GM20000 (cell line): Measurements from ENCODE around the gene TMEM214.

Experiments
- DNase-seq: peaks from one replicate; pipeline ENCODE4 v3.0.0; 2012; ENCODE audit warnings: low spot score
- CTCF ChIP-seq: IDR thresholded peaks from 2 replicates; pipeline ENCODE4 v1.5.1; 2012; ENCODE audit warnings: mild to moderate bottlenecking, control low read depth; ENCODE audit errors: extremely low read depth, missing control alignments

The TMEM214 gene

DNA sequence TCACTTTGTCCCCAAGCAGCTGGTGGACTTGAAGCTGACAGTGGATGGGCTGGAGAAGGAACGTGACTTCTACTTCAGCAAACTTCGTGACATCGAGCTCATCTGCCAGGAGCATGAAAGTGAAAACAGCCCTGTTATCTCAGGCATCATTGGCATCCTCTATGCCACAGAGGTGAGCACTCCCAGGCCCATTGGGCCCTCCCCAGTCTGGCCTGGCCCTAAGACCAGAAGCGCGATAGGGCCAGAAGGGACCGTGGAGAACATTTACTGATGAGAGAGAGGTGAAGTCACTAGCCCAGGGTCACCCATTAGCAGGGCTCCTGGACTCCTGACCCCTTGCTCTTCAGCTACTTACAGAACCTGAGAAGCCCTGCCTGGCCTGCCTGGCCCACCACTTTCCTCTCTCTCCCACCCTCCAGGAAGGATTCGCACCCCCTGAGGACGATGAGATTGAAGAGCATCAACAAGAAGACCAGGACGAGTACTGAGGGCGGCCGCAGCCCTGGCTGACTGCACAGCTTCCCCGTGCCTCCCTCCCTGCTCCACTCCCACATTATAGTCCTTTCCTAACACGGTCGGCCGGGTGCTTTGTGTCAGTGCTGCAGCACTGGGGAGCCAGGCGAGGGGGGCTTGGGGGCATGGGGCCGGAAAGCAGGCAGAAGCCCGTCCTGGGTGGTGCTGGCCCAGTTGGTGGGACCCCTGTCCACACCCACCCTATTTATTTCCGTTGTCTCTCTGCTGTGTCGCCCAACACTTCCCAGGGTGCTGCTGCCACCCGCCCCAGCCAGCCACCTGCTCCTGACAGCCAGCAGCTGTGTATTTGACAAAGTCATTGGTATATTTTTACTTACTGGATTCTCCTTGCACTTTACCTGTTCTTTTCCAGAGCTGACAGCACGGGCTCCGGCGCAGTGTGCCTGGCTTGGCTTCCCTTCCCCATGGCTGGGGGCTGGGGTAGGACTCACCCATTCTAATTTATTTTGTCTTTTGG lies 6.6 kb upstream of the TMEM214 start:
- TF ChIP-seq CTCF = no peak
- no peak for DNase-seq

- no peak for TF ChIP-seq CTCF
- no peak for DNase-seq
Measured at GRCh38 chr2:27027211-27027651, 5.5 kb upstream of the TMEM214 start.

GRCh38 chr2:27029051-27029450 lies 3.7 kb upstream of the TMEM214 start:
- DNase-seq = no peak
- no peak for TF ChIP-seq CTCF

GRCh38 chr2:27033253-27033852 lies 588 bp downstream of the TMEM214 start:
- no peak for TF ChIP-seq CTCF
- DNase-seq = no peak

DNA sequence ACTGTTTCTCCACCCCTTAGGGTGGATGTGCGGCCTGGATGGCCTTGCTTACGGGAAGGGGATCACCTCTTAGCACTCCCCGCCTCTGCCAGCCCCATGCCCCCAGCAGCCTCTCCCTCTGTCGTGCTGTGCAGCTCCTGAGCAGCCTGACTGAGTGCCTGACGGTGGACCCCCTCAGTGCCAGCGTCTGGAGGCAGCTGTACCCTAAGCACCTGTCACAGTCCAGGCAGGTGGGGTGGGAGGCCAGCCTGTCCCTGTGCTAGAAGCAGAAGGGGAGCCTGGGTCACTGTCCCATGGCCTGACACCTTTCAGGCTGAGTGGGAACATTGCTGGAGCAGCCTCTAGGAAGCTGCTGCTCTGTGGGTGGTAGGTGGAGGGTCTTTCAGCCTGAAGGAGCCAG lies 5.2 kb downstream of the TMEM214 start:
- DNase-seq = no peak
- TF ChIP-seq CTCF = no peak

GRCh38 chr2:27038631-27039339 lies 6.0 kb downstream of the TMEM214 start:
- DNase-seq = no peak
- no peak for TF ChIP-seq CTCF
